Measurements from ENCODE around the gene CYP39A1.

DNA sequence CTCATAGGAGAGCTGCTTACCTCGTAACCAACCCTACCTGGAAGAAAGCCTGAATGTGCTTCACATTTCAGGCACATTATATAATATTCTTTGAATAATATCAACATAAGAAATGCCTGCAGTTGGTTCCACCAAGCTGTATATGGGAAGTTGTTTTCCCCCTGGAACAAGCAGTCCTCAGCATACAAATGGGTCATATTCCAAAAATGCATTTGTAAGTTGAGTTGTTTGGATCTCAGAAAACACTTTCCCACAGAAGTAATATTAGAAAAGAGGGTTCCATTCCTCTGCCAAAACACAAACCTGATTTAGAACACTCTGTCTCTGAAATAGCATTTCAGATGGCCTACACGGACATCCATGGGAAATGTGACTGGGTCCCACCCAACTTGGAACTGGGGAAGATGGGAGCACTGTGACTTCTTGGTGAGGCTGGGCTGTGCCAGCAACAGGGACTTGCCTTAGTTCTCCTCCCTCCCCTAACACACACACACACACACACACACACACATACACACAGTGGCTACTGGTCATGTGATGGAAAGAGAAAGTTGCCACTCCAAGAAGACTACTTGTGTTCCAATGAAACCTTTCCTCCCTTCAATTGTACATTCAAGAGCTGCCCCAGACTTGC is 150.0 kb downstream of the CYP39A1 start:
- no peak for TF ChIP-seq CTCF (IDR thresholded peaks at IDR 0.05)
- TF ChIP-seq POLR2AphosphoS5 (IDR thresholded peaks at IDR 0.05), result peak in 1 of 3 donors; percentile 43
- no peak for TF ChIP-seq EP300 (IDR thresholded peaks at IDR 0.05)
- TF ChIP-seq POLR2A (IDR thresholded peaks at IDR 0.05), result no peak

Data from stomach (tissue), 4 donors.